Left ventricle myocardium inferior (tissue), 1 donor: ENCODE data around the gene ANXA5. TPM values are rescaled to one million over a fixed set of nuclear protein-coding genes. Genes with fewer than 3 reads are reported as not detected.

Source experiments
- DNase-seq: peaks from one replicate; pipeline ENCODE4 v3.0.0-alpha.2; 2020
- H3K27ac ChIP-seq: fragments of 200-600 bp; replicated peaks from 2 replicates; pipeline ENCODE4 v1.8.0; 2021
- H3K27me3 ChIP-seq: fragments of 200-600 bp; 2 replicates; pipeline ENCODE4 v1.8.0; 2021; ENCODE audit warnings: low read depth
- H3K36me3 ChIP-seq: fragments of 200-600 bp; 2 replicates; pipeline ENCODE4 v1.8.0; 2021
- H3K4me1 ChIP-seq: fragments of 200-600 bp; 2 replicates; pipeline ENCODE4 v1.8.0; 2021
- H3K4me3 ChIP-seq: fragments of 200-600 bp; 2 replicates; pipeline ENCODE4 v1.8.0; 2021; ENCODE audit warnings: mild to moderate bottlenecking, moderate library complexity
- H3K9me3 ChIP-seq: fragments of 200-600 bp; replicated peaks from 2 replicates; pipeline ENCODE4 v1.8.0; 2021
- intact Hi-C: fragments of 100-400 bp; cut with micrococcal nuclease; formaldehyde crosslinking; loops from one replicate; pipeline ENCODE4 v1.11.0; 2022
- total RNA-seq: library from RNA; stranded (reverse); fragmentation: NEBNext Ultra II Directional; extraction: Animal tissue kit (Norgen Biotek cat#: 25700); gene quantifications from one replicate; pipeline ENCODE4 v1.2.1, GENCODE V29; 2021
- TF ChIP-seq, protein P1 (sequence below): fragments of 200-600 bp; IDR thresholded peaks from 2 replicates; pipeline ENCODE4 v1.8.0; 2021; ENCODE audit warnings: antibody characterized with exemption, mild to moderate bottlenecking, borderline replicate concordance
- donor health status: DM: no; HTN: yes; CAD: no; lungs with severe emphysema.

ANXA5 gene
- total RNA-seq, 1 donor from 2014 or later = 99.7 TPM

DNA sequence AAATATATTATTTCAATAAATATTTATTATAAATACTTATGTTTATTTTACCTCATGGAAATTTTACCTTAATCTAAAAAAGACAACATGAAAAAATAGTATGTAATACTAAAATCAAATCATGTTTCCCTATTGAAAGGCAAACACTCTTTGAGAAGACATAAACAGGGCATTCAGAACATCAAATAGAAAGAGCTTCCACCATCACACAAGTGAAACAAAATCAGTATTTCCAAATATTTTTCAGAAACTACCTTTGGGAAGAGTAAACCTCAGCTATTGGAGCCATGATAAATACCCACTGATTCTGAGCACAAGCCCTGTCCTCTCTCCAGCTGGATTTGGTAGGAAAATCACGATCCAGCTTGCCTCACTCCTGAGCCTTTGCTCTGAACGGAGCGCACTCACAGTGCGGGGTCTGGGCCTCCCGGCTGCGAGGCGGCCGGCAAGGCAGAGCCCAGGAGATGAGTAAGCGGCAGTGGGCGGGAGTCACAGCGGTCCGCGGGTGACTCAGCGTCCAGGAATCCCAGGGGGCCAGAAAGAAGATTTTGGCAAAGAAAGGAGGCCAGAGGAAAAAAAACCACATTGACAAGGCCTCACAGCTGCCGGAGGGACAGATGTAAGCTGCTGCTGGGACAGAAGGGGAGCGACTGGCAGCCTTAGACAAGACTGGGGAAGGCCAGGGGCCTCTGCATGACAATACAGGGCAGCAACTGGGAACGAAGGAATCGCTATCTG, 14.7 kb upstream of the ANXA5 start:
- H3K4me3 ChIP-seq = peak overlapping the region; percentile 48
- intact Hi-C loops = no loop called here
- H3K9me3 ChIP-seq = no peaks in the 10 kb centered on the region
- no peaks in the 10 kb centered on the region for H3K27me3 ChIP-seq
- peak overlapping the region; percentile 82 for H3K27ac ChIP-seq
- no peaks in the 10 kb centered on the region for H3K36me3 ChIP-seq
- peak; percentile 88 for DNase-seq
- peaks cover 14% of the 10 kb centered on the region for H3K4me1 ChIP-seq
- TF ChIP-seq, protein P1, sequence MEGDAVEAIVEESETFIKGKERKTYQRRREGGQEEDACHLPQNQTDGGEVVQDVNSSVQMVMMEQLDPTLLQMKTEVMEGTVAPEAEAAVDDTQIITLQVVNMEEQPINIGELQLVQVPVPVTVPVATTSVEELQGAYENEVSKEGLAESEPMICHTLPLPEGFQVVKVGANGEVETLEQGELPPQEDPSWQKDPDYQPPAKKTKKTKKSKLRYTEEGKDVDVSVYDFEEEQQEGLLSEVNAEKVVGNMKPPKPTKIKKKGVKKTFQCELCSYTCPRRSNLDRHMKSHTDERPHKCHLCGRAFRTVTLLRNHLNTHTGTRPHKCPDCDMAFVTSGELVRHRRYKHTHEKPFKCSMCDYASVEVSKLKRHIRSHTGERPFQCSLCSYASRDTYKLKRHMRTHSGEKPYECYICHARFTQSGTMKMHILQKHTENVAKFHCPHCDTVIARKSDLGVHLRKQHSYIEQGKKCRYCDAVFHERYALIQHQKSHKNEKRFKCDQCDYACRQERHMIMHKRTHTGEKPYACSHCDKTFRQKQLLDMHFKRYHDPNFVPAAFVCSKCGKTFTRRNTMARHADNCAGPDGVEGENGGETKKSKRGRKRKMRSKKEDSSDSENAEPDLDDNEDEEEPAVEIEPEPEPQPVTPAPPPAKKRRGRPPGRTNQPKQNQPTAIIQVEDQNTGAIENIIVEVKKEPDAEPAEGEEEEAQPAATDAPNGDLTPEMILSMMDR = no peak

DNA sequence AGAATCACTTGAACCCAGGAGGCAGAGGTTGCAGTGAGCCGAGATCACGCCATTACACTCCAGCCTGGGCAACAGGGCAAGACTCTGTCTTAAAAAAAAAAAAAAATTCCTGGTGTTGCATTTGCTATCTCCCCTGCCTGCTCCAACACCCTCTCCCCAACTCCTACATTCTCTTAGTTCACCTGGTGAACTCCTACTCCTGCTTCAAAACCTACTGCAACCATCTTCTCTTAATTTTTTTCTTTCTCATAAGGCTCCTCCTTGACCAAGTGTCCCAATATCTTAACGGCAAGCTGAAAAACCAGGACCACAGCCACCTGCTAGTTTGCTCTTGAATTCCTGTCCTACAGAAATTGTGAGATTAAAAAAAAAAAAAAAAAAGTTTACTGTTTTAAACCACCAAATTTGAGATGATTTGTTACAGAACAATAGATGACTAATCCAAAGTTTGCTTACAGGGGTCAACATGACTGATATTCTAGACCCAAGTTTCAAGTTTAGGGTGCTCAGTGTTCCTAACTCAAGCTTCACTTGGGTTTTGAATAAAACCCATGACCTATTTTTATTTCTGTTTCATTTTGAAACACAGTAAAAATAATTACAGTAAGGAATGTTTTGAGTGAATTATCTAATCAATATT, 13.1 kb upstream of the ANXA5 start:
- intact Hi-C loops = no loop called here

DNA sequence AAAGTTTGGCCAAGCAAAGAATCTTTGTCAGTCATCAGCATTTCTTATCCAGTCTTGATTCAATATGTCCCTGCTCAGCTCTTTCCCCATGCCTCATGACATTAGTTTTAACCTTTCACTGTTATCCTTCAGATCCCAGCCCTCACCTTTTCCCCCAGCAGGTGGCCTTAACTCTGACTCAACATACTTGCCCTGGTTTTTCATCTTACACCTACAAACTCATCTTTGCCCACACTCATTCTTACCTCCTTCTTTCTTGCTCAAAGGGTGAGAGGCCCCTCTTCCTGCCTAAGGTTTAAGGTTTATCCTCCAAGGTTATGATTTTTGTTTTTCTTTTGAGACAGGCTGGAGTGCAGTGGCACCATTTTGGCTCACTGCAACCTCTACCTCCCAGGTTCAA, 10.6 kb upstream of the ANXA5 start:
- no peaks in the 10 kb centered on the region for H3K9me3 ChIP-seq
- peaks cover 13% of the 10 kb centered on the region for H3K4me1 ChIP-seq
- no peak for DNase-seq
- TF ChIP-seq, protein P1 = no peak
- intact Hi-C loops = no loop called here
- no peak overlapping the region for H3K27ac ChIP-seq
- no peaks in the 10 kb centered on the region for H3K36me3 ChIP-seq
- no peak overlapping the region for H3K4me3 ChIP-seq
- H3K27me3 ChIP-seq = no peaks in the 10 kb centered on the region

More for the DNA sequence above, 13.1 kb upstream of the ANXA5 start:
- no peaks in the 10 kb centered on the region for H3K36me3 ChIP-seq
- DNase-seq = no peak
- peaks cover 14% of the 10 kb centered on the region for H3K4me1 ChIP-seq
- TF ChIP-seq, protein P1 = no peak
- no peak overlapping the region for H3K4me3 ChIP-seq
- no peaks in the 10 kb centered on the region for H3K27me3 ChIP-seq
- no peaks in the 10 kb centered on the region for H3K9me3 ChIP-seq
- H3K27ac ChIP-seq = no peak overlapping the region

DNA sequence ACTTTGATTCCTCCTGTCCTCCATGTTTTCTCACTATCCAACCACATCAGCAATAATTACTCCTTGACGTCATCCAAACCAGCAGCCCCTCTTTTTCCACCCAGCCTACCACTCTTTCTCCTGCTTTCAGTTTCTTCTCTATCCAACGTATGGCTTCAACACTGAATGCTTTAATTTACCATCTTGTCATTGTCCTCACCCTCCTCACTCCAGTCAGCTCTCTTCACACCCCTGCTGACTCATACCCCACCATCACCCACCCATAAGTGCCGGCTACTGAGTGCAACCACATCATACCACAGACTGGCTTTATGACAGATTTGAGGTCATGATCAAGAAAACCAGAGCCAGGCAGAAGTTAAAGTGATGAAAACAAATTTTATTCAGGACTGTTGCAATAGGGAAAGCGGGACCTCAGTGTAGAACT, 9.8 kb upstream of the ANXA5 start:
- Histone ChIP-seq H3K27me3 (no peaks in the 10 kb centered on the region), H3K4me1 (peaks cover 5% of the 10 kb centered on the region), H3K27ac (no peak overlapping the region), H3K4me3 (no peak overlapping the region), H3K36me3 (no peaks in the 10 kb centered on the region), H3K9me3 (peaks cover 3% of the 10 kb centered on the region)
- DNase-seq = no peak
- intact Hi-C loops = no loop called here
- TF ChIP-seq, protein P1 = no peak

DNA sequence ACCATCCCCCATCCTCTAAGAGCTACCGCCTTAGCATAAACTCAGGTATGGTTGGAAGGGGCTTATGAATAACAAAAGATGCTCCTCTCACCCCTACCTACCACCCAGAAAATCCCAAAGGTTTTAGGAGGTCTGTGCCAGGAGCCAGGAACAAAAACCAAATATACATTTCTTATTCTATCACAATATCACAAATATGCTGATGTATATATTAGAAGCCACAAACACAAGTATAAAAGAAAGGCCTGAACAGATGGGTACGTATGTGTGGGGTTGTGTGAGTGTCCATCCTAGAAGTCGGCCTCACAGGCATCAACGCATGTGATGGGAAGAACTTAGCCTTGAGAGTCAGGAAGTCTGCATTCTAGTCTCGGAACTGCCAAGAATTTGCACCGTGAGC, 8.7 kb upstream of the ANXA5 start:
- H3K36me3 ChIP-seq = no peaks in the 10 kb centered on the region

More for the DNA sequence above, 8.7 kb upstream of the ANXA5 start:
- Histone ChIP-seq H3K4me3 (no peak overlapping the region), H3K4me1 (no peaks in the 10 kb centered on the region), H3K27me3 (no peaks in the 10 kb centered on the region), H3K27ac (no peak overlapping the region), H3K9me3 (peaks cover 3% of the 10 kb centered on the region)
- TF ChIP-seq, protein P1 = no peak
- intact Hi-C loops = no loop called here
- DNase-seq = no peak
